CD4-positive, alpha-beta T cell (primary cell): Measurements from ENCODE around the gene SLC25A20. TPM values are rescaled to one million over a fixed set of nuclear protein-coding genes. Genes with fewer than 3 reads are reported as not detected.

Experiments used
- ATAC-seq: fragments of 200-7000 bp; cut with Tn5 transposase; one replicate; pipeline ENCODE4 v1.10.0; 2022; ENCODE audit warnings: mild to moderate bottlenecking; ENCODE audit not compliant: poor library complexity
- CTCF ChIA-PET: fragments of 350-600 bp; sonication (Branson Sonifier 250); formaldehyde crosslinking; loops from one replicate; lab custom pipeline; 2021; ENCODE audit warnings: antibody characterized with exemption, inconsistent platforms; lab: Charles Lee
- POLR2A ChIA-PET: fragments of 350-600 bp; sonication (Branson Sonifier 250); formaldehyde crosslinking; loops from one replicate; lab custom pipeline; 2021; ENCODE audit warnings: antibody characterized with exemption, inconsistent platforms; lab: Charles Lee
- DNase-seq, 14 experiments: peaks; one replicate each; pipeline ENCODE4 v3.0.0-alpha.2; 2013 to 2020; ENCODE audit warnings: mixed read lengths in 2 of 14
- H3K27ac ChIP-seq, 2 donors: one replicate each; pipeline versions ENCODE4 v1.5.1 to v1.7.0; 2013; ENCODE audit warnings: low read length in 2 of 2, low read depth in 1 of 2, mild to moderate bottlenecking in 1 of 2
- H3K27me3 ChIP-seq, 2 experiments: 1 replicate in 1 of 2; 2 replicates in 1 of 2; pipeline versions ENCODE4 v1.6.1 to v1.7.0; 2013; ENCODE audit warnings: low read length in 2 of 2, control low read depth in 1 of 2, mild to moderate bottlenecking in 1 of 2, moderate library complexity in 1 of 2; ENCODE audit not compliant: insufficient read depth in 2 of 2, control insufficient read depth in 1 of 2
- H3K36me3 ChIP-seq: one replicate; pipeline ENCODE4 v1.6.1; 2013; ENCODE audit warnings: low read length, control low read depth; ENCODE audit not compliant: insufficient read depth
- H3K4me1 ChIP-seq: one replicate; pipeline ENCODE4 v1.6.1; 2013; ENCODE audit warnings: low read length, control low read depth; ENCODE audit not compliant: insufficient read depth
- H3K4me3 ChIP-seq: one replicate; pipeline ENCODE4 v1.5.1; 2013; ENCODE audit warnings: mild to moderate bottlenecking, low read length, moderate library complexity
- H3K9me3 ChIP-seq, 2 experiments: 1 replicate in 1 of 2; 2 replicates in 1 of 2; pipeline versions ENCODE4 v1.6.1 to v1.7.0; 2013; ENCODE audit warnings: low read length in 2 of 2, mild to moderate bottlenecking in 2 of 2, control low read depth in 1 of 2, moderate library complexity in 1 of 2; ENCODE audit not compliant: control insufficient read depth in 1 of 2, insufficient read depth in 1 of 2
- H3K27ac Mint-ChIP-seq: one replicate; pipeline ENCODE4 v1.8.0; 2020; ENCODE audit warnings: mixed read lengths
- H3K27me3 Mint-ChIP-seq: one replicate; pipeline ENCODE4 v1.8.0; 2021; ENCODE audit warnings: mixed read lengths
- H3K36me3 Mint-ChIP-seq: one replicate; pipeline ENCODE4 v1.8.0; 2021; ENCODE audit warnings: low read depth, mixed read lengths
- H3K4me1 Mint-ChIP-seq: one replicate; pipeline ENCODE4 v1.8.0; 2021; ENCODE audit warnings: low read depth, mixed read lengths
- H3K4me3 Mint-ChIP-seq: one replicate; pipeline ENCODE4 v1.8.0; 2020; ENCODE audit warnings: mild to moderate bottlenecking, mixed read lengths
- H3K9me3 Mint-ChIP-seq: one replicate; pipeline ENCODE4 v1.8.0; 2020; ENCODE audit warnings: mixed read lengths
- CTCF ChIP-seq: fragments of 200-600 bp; IDR thresholded peaks from one replicate; pipeline ENCODE4 v1.8.0; 2022; ENCODE audit warnings: antibody characterized with exemption, mild to moderate bottlenecking
- intact Hi-C, 2 experiments: fragments of 100-400 bp; cut with DNase I in 1 of 2; cut with micrococcal nuclease in 1 of 2; formaldehyde crosslinking; loops; one replicate each; pipeline versions ENCODE4 v1.15.1 to v1.9.0; 2023 to 2025; cut with DNase I, micrococcal nuclease
- total RNA-seq, 174 experiments: library from RNA in 2 of 174; stranded (reverse) in 2 of 174; gene quantifications; one replicate each; pipeline ENCODE4 v1.2.3 and lab custom pipeline; 2021 to 2026

SLC25A20 gene
- total RNA-seq, 2 experiments from 2014 or later = 0.41 to 0.78 TPM

GRCh38 chr3:48879307-48879993 is 19.2 kb downstream of the SLC25A20 start:
- Histone ChIP-seq H3K4me3 (no peak overlapping the region), H3K36me3 (peaks cover 53% of the 10 kb centered on the region), H3K27me3 (no peaks in the 10 kb centered on the region), H3K9me3 (no peaks in the 10 kb centered on the region), H3K4me1 (no peaks in the 10 kb centered on the region), H3K27ac (no peak overlapping the region)
- Mint-ChIP-seq H3K36me3 (peaks cover 59% of the 10 kb centered on the region), H3K9me3 (no peaks in the 10 kb centered on the region), H3K4me3 (no peak overlapping the region), H3K4me1 (no peaks in the 10 kb centered on the region), H3K27me3 (no peaks in the 10 kb centered on the region), H3K27ac (no peak overlapping the region)
- ChIA-PET POLR2A (no interaction called here), CTCF (no interaction called here)
- intact Hi-C loops = no loop called here
- ATAC-seq = no peak
- no peak for DNase-seq
- no peak for TF ChIP-seq CTCF

- ATAC-seq (no peak), DNase-seq (no peak)
- Histone ChIP-seq H3K4me1 (no peaks in the 10 kb centered on the region), H3K36me3 (peaks cover 39% of the 10 kb centered on the region), H3K27ac (no peak overlapping the region), H3K9me3 (no peaks in the 10 kb centered on the region), H3K4me3 (no peak overlapping the region), H3K27me3 (no peaks in the 10 kb centered on the region)
- no peaks in the 10 kb centered on the region for H3K9me3 Mint-ChIP-seq
- H3K27me3 Mint-ChIP-seq = no peaks in the 10 kb centered on the region
- peaks cover 59% of the 10 kb centered on the region for H3K36me3 Mint-ChIP-seq
- H3K27ac Mint-ChIP-seq = no peak overlapping the region
- no peak overlapping the region for H3K4me3 Mint-ChIP-seq
- intact Hi-C loops = no loop called here
- no peak for TF ChIP-seq CTCF
- POLR2A ChIA-PET = no interaction called here
- H3K4me1 Mint-ChIP-seq = no peaks in the 10 kb centered on the region
- CTCF ChIA-PET = no interaction called here
Observed at GRCh38 chr3:48877671-48878070, 21.0 kb downstream of the SLC25A20 start.

GRCh38 chr3:48863122-48863521 is 35.6 kb downstream of the SLC25A20 start:
- Mint-ChIP-seq H3K27me3 (no peaks in the 10 kb centered on the region), H3K27ac (no peak overlapping the region), H3K9me3 (no peaks in the 10 kb centered on the region), H3K4me1 (no peaks in the 10 kb centered on the region), H3K36me3 (peaks cover 32% of the 10 kb centered on the region), H3K4me3 (no peak overlapping the region)
- H3K4me1 ChIP-seq = no peaks in the 10 kb centered on the region
- ChIA-PET POLR2A (no interaction called here), CTCF (interaction anchor here (0.5 kb wide), 1 partner anchor 51 kb away, joined by 4 read pairs; no protein-coding TSS in a partner anchor)
- ATAC-seq = no peak
- H3K27ac ChIP-seq = no peak overlapping the region
- H3K27me3 ChIP-seq = no peaks in the 10 kb centered on the region
- no peak overlapping the region for H3K4me3 ChIP-seq
- intact Hi-C loops = no loop called here
- no peak for DNase-seq
- no peak for TF ChIP-seq CTCF
- H3K36me3 ChIP-seq = peaks cover 28% of the 10 kb centered on the region
- H3K9me3 ChIP-seq = no peaks in the 10 kb centered on the region
